DOHH2 (cell line): ENCODE results near the gene PDE7B.

Source experiments
- H3F3A ChIP-seq: fragments of 200-600 bp; sonication (generic), shearing (Covaris generic); 2 replicates; pipeline ENCODE4 v1.6.0; 2016; ENCODE audit warnings: antibody characterized with exemption, mild to moderate bottlenecking; ENCODE audit not compliant: control insufficient read depth, insufficient read depth
- H3K27ac ChIP-seq: fragments of 200-600 bp; sonication (generic); 2 replicates; pipeline ENCODE4 v1.5.1; 2014; ENCODE audit warnings: low read depth, mild to moderate bottlenecking, low read length, moderate library complexity
- H3K27me3 ChIP-seq: fragments of 200-600 bp; sonication (generic); 2 replicates; pipeline ENCODE4 v1.6.1; 2014; ENCODE audit warnings: mild to moderate bottlenecking, low read length, mixed read lengths; ENCODE audit not compliant: control insufficient read depth
- H3K36me3 ChIP-seq: fragments of 200-600 bp; sonication (generic); 2 replicates; pipeline ENCODE4 v1.6.1; 2014; ENCODE audit warnings: mild to moderate bottlenecking, low read length, moderate library complexity, mixed read lengths; ENCODE audit not compliant: control insufficient read depth
- H3K4me1 ChIP-seq: fragments of 200-600 bp; sonication (generic); 2 replicates; pipeline ENCODE4 v1.6.1; 2014; ENCODE audit warnings: mild to moderate bottlenecking, low read length, mixed read lengths; ENCODE audit not compliant: control insufficient read depth
- H3K4me2 ChIP-seq: fragments of 200-600 bp; sonication (generic); 2 replicates; pipeline ENCODE4 v1.6.0; 2014; ENCODE audit warnings: mild to moderate bottlenecking, low read length, moderate library complexity
- H3K4me3 ChIP-seq: fragments of 200-600 bp; sonication (generic); 2 replicates; pipeline ENCODE4 v1.5.1; 2014; ENCODE audit warnings: mild to moderate bottlenecking, low read length, mixed read lengths
- H3K79me2 ChIP-seq: fragments of 200-600 bp; sonication (generic); 2 replicates; pipeline ENCODE4 v1.6.1; 2014; ENCODE audit warnings: mild to moderate bottlenecking, low read length, mixed read lengths; ENCODE audit not compliant: control insufficient read depth
- H3K9me2 ChIP-seq: fragments of 200-600 bp; sonication (generic); replicated peaks from 2 replicates; pipeline ENCODE4 v1.6.1; 2014; ENCODE audit warnings: mild to moderate bottlenecking, low read length, mixed read lengths; ENCODE audit not compliant: control insufficient read depth
- H3K9me3 ChIP-seq: fragments of 200-600 bp; sonication (generic); 2 replicates; pipeline ENCODE4 v1.6.1; 2014; ENCODE audit warnings: antibody characterized with exemption, low read length, mixed read lengths; ENCODE audit not compliant: control insufficient read depth, insufficient read depth
- H4K20me1 ChIP-seq: fragments of 200-600 bp; sonication (generic); 2 replicates; pipeline ENCODE4 v1.6.0; 2014; ENCODE audit warnings: low read depth, mild to moderate bottlenecking, antibody characterized with exemption, low read length, moderate library complexity; ENCODE audit not compliant: control insufficient read depth, insufficient read depth
- EZH2phosphoT487 ChIP-seq: fragments of 200-600 bp; sonication (generic); IDR thresholded peaks from 2 replicates; pipeline ENCODE4 v1.6.1; 2017; ENCODE audit warnings: borderline replicate concordance, mild to moderate bottlenecking, antibody characterized with exemption, low read length, moderate library complexity, mixed read lengths
- TF ChIP-seq, protein P1 (sequence below): fragments of 200-600 bp; sonication (generic); IDR thresholded peaks from one replicate; pipeline ENCODE4 v1.5.1; 2014; ENCODE audit warnings: antibody characterized with exemption, mild to moderate bottlenecking, low read depth, low read length; ENCODE audit not compliant: poor library complexity, severe bottlenecking

PDE7B gene

DNA sequence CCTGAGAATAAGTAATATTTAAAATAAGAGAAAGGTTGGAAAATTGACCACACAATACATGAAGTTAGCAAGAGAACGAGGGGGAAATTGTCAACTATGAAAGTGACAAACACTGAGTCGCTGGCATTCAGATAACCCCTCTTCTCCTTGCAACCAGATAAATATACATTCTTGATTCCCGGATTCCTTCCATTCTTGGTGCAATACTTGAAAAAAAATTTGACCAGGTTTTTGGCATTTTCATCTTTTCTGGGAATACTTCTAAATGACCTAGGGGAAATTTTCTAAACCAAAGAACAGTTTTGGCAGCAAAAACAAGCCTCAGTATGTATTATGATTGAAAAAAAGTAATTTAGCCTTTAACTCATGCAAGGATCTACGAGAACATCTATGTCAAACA lies 164.0 kb downstream of the PDE7B start:
- no peaks in the 10 kb centered on the region for H3K9me2 ChIP-seq
- H3F3A ChIP-seq: no peaks in the 10 kb centered on the region
- no peaks in the 10 kb centered on the region for H3K4me1 ChIP-seq
- no peak overlapping the region for H3K4me3 ChIP-seq
- no peak overlapping the region for H3K27ac ChIP-seq
- H3K79me2 ChIP-seq: no peaks in the 10 kb centered on the region
- TF ChIP-seq, protein P1, sequence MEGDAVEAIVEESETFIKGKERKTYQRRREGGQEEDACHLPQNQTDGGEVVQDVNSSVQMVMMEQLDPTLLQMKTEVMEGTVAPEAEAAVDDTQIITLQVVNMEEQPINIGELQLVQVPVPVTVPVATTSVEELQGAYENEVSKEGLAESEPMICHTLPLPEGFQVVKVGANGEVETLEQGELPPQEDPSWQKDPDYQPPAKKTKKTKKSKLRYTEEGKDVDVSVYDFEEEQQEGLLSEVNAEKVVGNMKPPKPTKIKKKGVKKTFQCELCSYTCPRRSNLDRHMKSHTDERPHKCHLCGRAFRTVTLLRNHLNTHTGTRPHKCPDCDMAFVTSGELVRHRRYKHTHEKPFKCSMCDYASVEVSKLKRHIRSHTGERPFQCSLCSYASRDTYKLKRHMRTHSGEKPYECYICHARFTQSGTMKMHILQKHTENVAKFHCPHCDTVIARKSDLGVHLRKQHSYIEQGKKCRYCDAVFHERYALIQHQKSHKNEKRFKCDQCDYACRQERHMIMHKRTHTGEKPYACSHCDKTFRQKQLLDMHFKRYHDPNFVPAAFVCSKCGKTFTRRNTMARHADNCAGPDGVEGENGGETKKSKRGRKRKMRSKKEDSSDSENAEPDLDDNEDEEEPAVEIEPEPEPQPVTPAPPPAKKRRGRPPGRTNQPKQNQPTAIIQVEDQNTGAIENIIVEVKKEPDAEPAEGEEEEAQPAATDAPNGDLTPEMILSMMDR: no peak
- TF ChIP-seq EZH2phosphoT487: no peak
- H3K9me3 ChIP-seq: no peaks in the 10 kb centered on the region
- H3K27me3 ChIP-seq: peaks cover 3% of the 10 kb centered on the region
- H3K4me2 ChIP-seq: no peak overlapping the region
- no peaks in the 10 kb centered on the region for H4K20me1 ChIP-seq
- H3K36me3 ChIP-seq: no peaks in the 10 kb centered on the region

DNA sequence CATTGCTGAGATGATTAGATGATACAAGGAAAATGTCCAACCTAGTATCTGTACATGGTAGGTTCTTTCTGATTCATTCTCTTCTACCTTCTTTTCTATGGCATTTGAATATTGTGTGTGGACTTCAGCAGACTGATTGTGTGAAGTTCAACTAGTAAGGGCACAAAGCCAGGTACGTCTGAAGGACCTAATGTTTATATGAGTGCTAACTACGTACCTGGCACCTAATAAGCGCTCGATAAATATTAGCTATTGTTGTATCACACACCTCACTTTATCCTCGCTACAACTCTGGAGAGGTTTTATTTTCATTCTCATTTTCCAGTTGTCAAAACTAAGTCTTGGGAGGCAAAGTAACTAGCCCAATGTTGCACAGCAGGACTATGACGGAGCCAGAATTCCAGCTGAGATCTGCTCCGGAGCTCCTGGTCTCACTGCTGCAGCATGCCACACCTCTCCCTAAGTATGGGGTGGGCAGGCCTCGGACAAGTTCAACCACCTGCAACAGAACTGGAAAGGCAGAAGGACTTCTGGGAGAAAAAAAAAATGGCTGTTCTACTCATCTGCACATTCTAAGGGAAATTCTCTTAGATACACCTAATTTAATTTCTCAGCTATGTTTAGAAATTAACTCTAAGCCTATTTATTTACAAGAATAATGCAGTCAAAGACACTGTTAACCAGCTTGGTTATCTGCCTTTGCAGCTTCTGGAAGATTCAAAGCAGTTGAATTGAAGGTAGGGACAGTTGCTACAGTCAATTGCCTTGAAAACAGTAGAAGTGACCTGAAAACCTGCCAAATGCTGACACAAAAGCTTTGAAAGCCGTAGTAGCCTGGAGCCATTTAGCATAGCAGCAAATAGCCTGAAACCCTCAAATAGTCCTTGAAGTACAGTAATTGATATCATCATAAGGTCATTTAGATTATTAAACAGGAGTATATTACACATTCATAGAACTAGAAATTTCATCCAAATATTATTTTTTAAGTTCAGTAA lies 165.0 kb downstream of the PDE7B start:
- Histone ChIP-seq H3K9me2 (no peaks in the 10 kb centered on the region), H3K27me3 (peaks cover 3% of the 10 kb centered on the region), H3K4me3 (no peak overlapping the region), H3K4me2 (no peak overlapping the region), H3K79me2 (no peaks in the 10 kb centered on the region), H4K20me1 (no peaks in the 10 kb centered on the region), H3K4me1 (no peaks in the 10 kb centered on the region), H3K36me3 (no peaks in the 10 kb centered on the region), H3K9me3 (no peaks in the 10 kb centered on the region), H3F3A (no peaks in the 10 kb centered on the region), H3K27ac (no peak overlapping the region)
- no peak for TF ChIP-seq EZH2phosphoT487
- TF ChIP-seq, protein P1: no peak

DNA sequence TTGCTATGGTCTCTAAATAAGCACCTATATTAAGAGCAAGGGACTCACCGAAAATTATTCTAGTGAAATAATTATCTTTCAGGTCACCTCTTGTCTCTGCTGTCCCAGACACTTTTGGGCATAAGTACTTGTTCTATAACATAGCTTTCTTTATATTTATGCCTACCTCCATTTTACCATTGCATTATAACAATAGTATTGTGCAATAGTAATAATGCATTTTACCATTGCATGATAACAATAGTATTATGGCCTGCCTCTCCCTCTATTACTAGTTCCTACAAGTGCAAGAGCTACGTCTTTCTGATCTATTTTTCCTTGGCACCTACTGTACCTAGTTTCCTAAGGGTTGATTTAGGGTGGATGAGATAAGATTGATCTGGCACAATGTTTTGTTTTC lies 169.2 kb downstream of the PDE7B start:
- Histone ChIP-seq H3K9me2 (no peaks in the 10 kb centered on the region), H3K36me3 (no peaks in the 10 kb centered on the region), H3K27me3 (no peaks in the 10 kb centered on the region), H3K27ac (no peak overlapping the region), H3K4me2 (no peak overlapping the region), H3K9me3 (no peaks in the 10 kb centered on the region), H3K79me2 (no peaks in the 10 kb centered on the region), H3K4me1 (no peaks in the 10 kb centered on the region), H3F3A (no peaks in the 10 kb centered on the region), H4K20me1 (no peaks in the 10 kb centered on the region), H3K4me3 (no peak overlapping the region)
- no peak for TF ChIP-seq EZH2phosphoT487
- TF ChIP-seq, protein P1: no peak
